Activated CD8-positive, alpha-beta memory T cell treated with anti-CD3 and anti-CD28 coated beads, Interleukin-2, amount 10 ng/mL, durations not matched to agents 7 days and 5 days (primary cell): ENCODE measurements around the gene BEND7. TPM values are rescaled to one million over a fixed set of nuclear protein-coding genes. Genes with fewer than 3 reads are reported as not detected.

Experiments
- ATAC-seq: fragments of 150-1000 bp; cut with Tn5 transposase; one replicate; pipeline ENCODE4 v1.10.0; 2021; ENCODE audit warnings: moderate library complexity
- CTCF ChIA-PET: fragments of 350-600 bp; sonication (Branson Sonifier 250); formaldehyde crosslinking; loops from one replicate; lab custom pipeline; 2021; ENCODE audit warnings: antibody characterized with exemption; lab: Charles Lee
- DNase-seq: peaks from one replicate; pipeline ENCODE4 v3.0.0-alpha.2; 2020
- H3K27ac Mint-ChIP-seq: one replicate; pipeline ENCODE4 v1.8.0; 2021; ENCODE audit warnings: mild to moderate bottlenecking, mixed read lengths
- H3K27me3 Mint-ChIP-seq: one replicate; pipeline ENCODE4 v1.8.0; 2021; ENCODE audit warnings: mixed read lengths
- H3K36me3 Mint-ChIP-seq: one replicate; pipeline ENCODE4 v1.8.0; 2021; ENCODE audit warnings: mild to moderate bottlenecking, mixed read lengths
- H3K4me1 Mint-ChIP-seq: one replicate; pipeline ENCODE4 v1.8.0; 2021; ENCODE audit warnings: mixed read lengths
- H3K4me3 Mint-ChIP-seq: one replicate; pipeline ENCODE4 v1.8.0; 2021; ENCODE audit warnings: mild to moderate bottlenecking, moderate library complexity, mixed read lengths
- H3K9me3 Mint-ChIP-seq: one replicate; pipeline ENCODE4 v1.8.0; 2022; ENCODE audit warnings: low read depth, mixed read lengths
- total RNA-seq, 2 experiments: library from RNA; stranded (reverse); gene quantifications; one replicate each; pipeline ENCODE4 v1.2.3, GENCODE V29; 2021

The BEND7 gene
- total RNA-seq, 2 experiments from 2014 or later = not detected

- H3K4me1 Mint-ChIP-seq = no peaks in the 10 kb centered on the region
Observed at GRCh38 chr10:13489035-13489599, 39.7 kb downstream of the BEND7 start.

GRCh38 chr10:13485623-13486022 lies 43.2 kb downstream of the BEND7 start:
- H3K9me3 Mint-ChIP-seq = no peaks in the 10 kb centered on the region

More at GRCh38 chr10:13489035-13489599, 39.7 kb downstream of the BEND7 start:
- Mint-ChIP-seq H3K27me3 (peaks cover 13% of the 10 kb centered on the region), H3K9me3 (no peaks in the 10 kb centered on the region), H3K4me3 (no peak overlapping the region), H3K27ac (no peak overlapping the region), H3K36me3 (no peaks in the 10 kb centered on the region)
- CTCF ChIA-PET = no interaction called here
- no peak for DNase-seq
- no peak for ATAC-seq

GRCh38 chr10:13483951-13484350 lies 44.9 kb downstream of the BEND7 start:
- ATAC-seq (no peak), DNase-seq (no peak)
- Mint-ChIP-seq H3K4me3 (no peak overlapping the region), H3K36me3 (no peaks in the 10 kb centered on the region), H3K27ac (no peak overlapping the region), H3K9me3 (no peaks in the 10 kb centered on the region), H3K27me3 (peaks cover 31% of the 10 kb centered on the region), H3K4me1 (no peaks in the 10 kb centered on the region)
- CTCF ChIA-PET = no interaction called here

More at GRCh38 chr10:13485623-13486022, 43.2 kb downstream of the BEND7 start:
- CTCF ChIA-PET = no interaction called here
- Mint-ChIP-seq H3K4me1 (no peaks in the 10 kb centered on the region), H3K27me3 (peaks cover 28% of the 10 kb centered on the region), H3K4me3 (no peak overlapping the region), H3K27ac (no peak overlapping the region), H3K36me3 (no peaks in the 10 kb centered on the region)
- DNase-seq (no peak), ATAC-seq (no peak)

- no peak for ATAC-seq
- H3K27me3 Mint-ChIP-seq = peaks cover 33% of the 10 kb centered on the region
- no peak overlapping the region for H3K4me3 Mint-ChIP-seq
- DNase-seq = no peak
- H3K36me3 Mint-ChIP-seq = no peaks in the 10 kb centered on the region
- no peaks in the 10 kb centered on the region for H3K4me1 Mint-ChIP-seq
- H3K9me3 Mint-ChIP-seq = no peaks in the 10 kb centered on the region
- no peak overlapping the region for H3K27ac Mint-ChIP-seq
- CTCF ChIA-PET = no interaction called here
Observed at GRCh38 chr10:13483073-13483472, 45.7 kb downstream of the BEND7 start.

- H3K4me1 Mint-ChIP-seq = no peaks in the 10 kb centered on the region
- ATAC-seq (no peak), DNase-seq (no peak)
- no peak overlapping the region for H3K4me3 Mint-ChIP-seq
- CTCF ChIA-PET = interaction anchor here (1.4 kb wide), 1 partner anchor 55 kb away, joined by 3 read pairs; no protein-coding TSS in a partner anchor
- H3K36me3 Mint-ChIP-seq = no peaks in the 10 kb centered on the region
- H3K27me3 Mint-ChIP-seq = peaks cover 39% of the 10 kb centered on the region
- no peak overlapping the region for H3K27ac Mint-ChIP-seq
- H3K9me3 Mint-ChIP-seq = no peaks in the 10 kb centered on the region
Observed at GRCh38 chr10:13481690-13482089, 47.1 kb downstream of the BEND7 start.

- no peaks in the 10 kb centered on the region for H3K9me3 Mint-ChIP-seq
- DNase-seq (no peak), ATAC-seq (no peak)
- H3K27ac Mint-ChIP-seq = no peak overlapping the region
- no peaks in the 10 kb centered on the region for H3K36me3 Mint-ChIP-seq
- peaks cover 12% of the 10 kb centered on the region for H3K27me3 Mint-ChIP-seq
- CTCF ChIA-PET = no interaction called here
- H3K4me1 Mint-ChIP-seq = no peaks in the 10 kb centered on the region
- no peak overlapping the region for H3K4me3 Mint-ChIP-seq
Observed at GRCh38 chr10:13475124-13475523, 53.7 kb downstream of the BEND7 start.

GRCh38 chr10:13473986-13474385 lies 54.8 kb downstream of the BEND7 start:
- H3K27ac Mint-ChIP-seq = no peak overlapping the region
- DNase-seq = no peak
- no peak for ATAC-seq
- no peak overlapping the region for H3K4me3 Mint-ChIP-seq
- peaks cover 10% of the 10 kb centered on the region for H3K27me3 Mint-ChIP-seq
- CTCF ChIA-PET = no interaction called here
- H3K9me3 Mint-ChIP-seq = no peaks in the 10 kb centered on the region
- no peaks in the 10 kb centered on the region for H3K36me3 Mint-ChIP-seq
- H3K4me1 Mint-ChIP-seq = no peaks in the 10 kb centered on the region

GRCh38 chr10:13472359-13472758 lies 56.5 kb downstream of the BEND7 start:
- Mint-ChIP-seq H3K27ac (no peak overlapping the region), H3K9me3 (no peaks in the 10 kb centered on the region), H3K27me3 (peaks cover 2% of the 10 kb centered on the region), H3K36me3 (no peaks in the 10 kb centered on the region), H3K4me3 (no peak overlapping the region), H3K4me1 (no peaks in the 10 kb centered on the region)
- CTCF ChIA-PET = no interaction called here
- no peak for ATAC-seq
- DNase-seq = no peak

GRCh38 chr10:13470270-13470669 lies 58.5 kb downstream of the BEND7 start:
- H3K36me3 Mint-ChIP-seq = no peaks in the 10 kb centered on the region
- H3K9me3 Mint-ChIP-seq = no peaks in the 10 kb centered on the region
- ATAC-seq (no peak), DNase-seq (no peak)
- no peak overlapping the region for H3K27ac Mint-ChIP-seq
- H3K4me1 Mint-ChIP-seq = no peaks in the 10 kb centered on the region
- H3K27me3 Mint-ChIP-seq = no peaks in the 10 kb centered on the region
- CTCF ChIA-PET = no interaction called here
- no peak overlapping the region for H3K4me3 Mint-ChIP-seq

- Mint-ChIP-seq H3K36me3 (no peaks in the 10 kb centered on the region), H3K4me1 (no peaks in the 10 kb centered on the region), H3K27me3 (peaks cover 21% of the 10 kb centered on the region), H3K4me3 (no peak overlapping the region), H3K27ac (no peak overlapping the region), H3K9me3 (peaks cover 2% of the 10 kb centered on the region)
- CTCF ChIA-PET = no interaction called here
- ATAC-seq = no peak
- DNase-seq = no peak
Observed at GRCh38 chr10:13462551-13462950, 66.3 kb downstream of the BEND7 start.

GRCh38 chr10:13458687-13459012 lies 70.2 kb downstream of the BEND7 start:
- no peak overlapping the region for H3K4me3 Mint-ChIP-seq

GRCh38 chr10:13457958-13458686 lies 70.7 kb downstream of the BEND7 start:
- Mint-ChIP-seq H3K4me3 (no peak overlapping the region), H3K9me3 (peaks cover 2% of the 10 kb centered on the region), H3K4me1 (peaks cover 3% of the 10 kb centered on the region), H3K36me3 (no peaks in the 10 kb centered on the region), H3K27me3 (peaks cover 25% of the 10 kb centered on the region), H3K27ac (no peak overlapping the region)
- DNase-seq = no peak
- CTCF ChIA-PET = no interaction called here
- no peak for ATAC-seq

More at GRCh38 chr10:13458687-13459012, 70.2 kb downstream of the BEND7 start:
- peaks cover 3% of the 10 kb centered on the region for H3K4me1 Mint-ChIP-seq
- peaks cover 2% of the 10 kb centered on the region for H3K9me3 Mint-ChIP-seq
- H3K27me3 Mint-ChIP-seq = peaks cover 24% of the 10 kb centered on the region
- DNase-seq (no peak), ATAC-seq (no peak)
- CTCF ChIA-PET = no interaction called here
- H3K36me3 Mint-ChIP-seq = no peaks in the 10 kb centered on the region
- no peak overlapping the region for H3K27ac Mint-ChIP-seq

- no peak overlapping the region for H3K27ac Mint-ChIP-seq
- no peaks in the 10 kb centered on the region for H3K36me3 Mint-ChIP-seq
- H3K27me3 Mint-ChIP-seq = peaks cover 26% of the 10 kb centered on the region
- CTCF ChIA-PET = interaction anchor here (0.6 to 1.4 kb wide), 3 partner anchors 12 to 172 kb away, joined by 3 read pairs; no protein-coding TSS in a partner anchor
- no peak overlapping the region for H3K4me3 Mint-ChIP-seq
- no peaks in the 10 kb centered on the region for H3K9me3 Mint-ChIP-seq
- H3K4me1 Mint-ChIP-seq = peaks cover 3% of the 10 kb centered on the region
- ATAC-seq = no peak
- DNase-seq = no peak
Observed at GRCh38 chr10:13453896-13454295, 74.9 kb downstream of the BEND7 start.

- ATAC-seq (no peak), DNase-seq (no peak)
- H3K4me3 Mint-ChIP-seq = no peak overlapping the region
- H3K36me3 Mint-ChIP-seq = no peaks in the 10 kb centered on the region
- CTCF ChIA-PET = interaction anchor here (1.4 kb wide), 1 partner anchor 10 kb away, joined by 8 read pairs; no protein-coding TSS in a partner anchor
- no peak overlapping the region for H3K27ac Mint-ChIP-seq
- H3K9me3 Mint-ChIP-seq = no peaks in the 10 kb centered on the region
- H3K4me1 Mint-ChIP-seq = peaks cover 3% of the 10 kb centered on the region
- H3K27me3 Mint-ChIP-seq = peaks cover 22% of the 10 kb centered on the region
Observed at GRCh38 chr10:13450069-13450468, 78.7 kb downstream of the BEND7 start.
